GM19238 (cell line): ENCODE results near the gene CXCR4.

Source experiments
- DNase-seq: peaks from one replicate; pipeline ENCODE4 v3.0.0; 2011; ENCODE audit warnings: low spot score; ENCODE audit not compliant: insufficient read length

CXCR4 gene

DNA sequence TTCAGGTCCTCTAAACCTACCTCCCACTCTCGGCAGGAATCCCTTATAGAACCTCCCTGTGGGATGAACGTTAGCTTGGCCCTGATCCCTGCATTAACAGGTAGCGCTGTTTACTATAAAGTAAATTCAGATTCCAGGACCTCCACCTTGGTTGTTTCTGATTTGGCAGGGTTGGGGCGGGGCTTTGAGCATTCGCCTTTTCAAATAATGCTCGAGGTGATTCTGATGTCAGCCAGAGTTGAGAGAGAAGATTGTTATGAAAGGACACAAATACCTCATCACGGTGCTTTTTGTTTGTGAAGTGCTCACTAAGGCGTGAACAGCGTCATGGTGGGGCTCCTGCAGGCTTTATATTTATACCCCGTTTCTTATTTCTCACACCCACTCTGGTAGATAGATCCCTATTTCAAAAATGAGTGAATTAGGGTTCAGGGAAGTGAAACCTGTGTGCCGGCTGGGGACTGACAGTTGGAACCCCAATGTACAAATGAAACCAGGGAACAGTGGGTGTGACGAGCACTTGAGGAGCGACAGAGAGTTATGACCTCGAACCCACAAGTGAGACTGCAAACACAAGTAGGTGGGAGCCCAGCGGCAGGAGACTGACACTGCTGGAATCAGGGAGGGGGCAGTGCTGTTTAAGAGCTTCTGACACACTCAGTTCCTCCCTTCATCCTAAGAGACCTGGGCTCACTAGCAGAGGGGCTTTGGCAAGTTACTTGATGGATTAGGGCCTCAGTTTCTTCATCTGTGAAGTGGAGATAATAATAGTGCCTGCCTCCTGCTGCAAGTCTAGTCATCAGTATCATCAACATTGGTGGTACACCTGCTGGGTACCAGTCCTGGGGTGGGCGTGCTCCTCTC lies 14.2 kb upstream of the CXCR4 start:
- DNase-seq = peak; percentile 52

- no peak for DNase-seq
Measured at GRCh38 chr2:136131484-136131960, 13.6 kb upstream of the CXCR4 start.

GRCh38 chr2:136130511-136130910 lies 12.6 kb upstream of the CXCR4 start:
- DNase-seq = no peak

DNA sequence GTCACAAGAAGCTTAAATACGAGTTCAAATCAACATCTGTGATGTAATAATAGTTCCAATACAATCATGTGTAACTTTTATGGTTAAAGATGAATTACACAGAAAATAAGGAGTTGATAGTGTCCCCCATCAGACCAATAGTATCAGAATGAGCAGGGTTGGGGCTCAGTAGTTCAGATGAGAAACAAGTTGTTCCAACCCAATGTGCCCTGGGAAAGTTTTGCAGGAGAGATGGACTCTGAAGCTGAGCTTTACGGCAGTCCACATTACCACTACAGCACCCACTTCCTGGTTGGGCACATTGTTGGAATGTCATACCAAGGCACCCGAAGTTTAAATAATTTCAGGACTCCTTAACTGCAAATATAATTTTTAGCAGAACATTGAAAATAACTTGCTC lies 12.1 kb upstream of the CXCR4 start:
- DNase-seq = no peak

- no peak for DNase-seq
Measured at GRCh38 chr2:136129601-136130000, 11.7 kb upstream of the CXCR4 start.

DNA sequence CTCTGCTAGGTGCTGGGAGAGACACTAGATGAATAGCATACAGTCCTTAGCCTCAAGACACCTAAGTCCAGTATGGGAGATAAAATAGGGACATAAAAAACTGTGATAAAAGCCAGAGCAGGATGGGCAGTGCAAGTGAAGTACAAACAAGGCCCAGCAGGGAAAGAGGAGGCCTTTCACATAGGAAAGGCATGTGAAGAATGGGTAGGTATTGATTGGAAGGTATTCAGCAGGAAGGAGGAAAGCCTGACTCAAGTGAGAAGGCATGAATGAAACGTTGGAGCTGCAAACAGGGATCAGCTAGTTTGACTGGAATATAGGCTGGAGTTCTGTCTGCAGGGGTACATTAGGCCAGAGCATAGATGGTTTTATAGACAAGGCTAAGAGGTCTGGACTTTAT lies 11.0 kb upstream of the CXCR4 start:
- DNase-seq = no peak

GRCh38 chr2:136128366-136128765 lies 10.4 kb upstream of the CXCR4 start:
- no peak for DNase-seq

- DNase-seq = no peak
Measured at GRCh38 chr2:136127356-136127755, 9.4 kb upstream of the CXCR4 start.

- no peak for DNase-seq
Measured at GRCh38 chr2:136126421-136126926, 8.5 kb upstream of the CXCR4 start.

- DNase-seq = no peak
Measured at GRCh38 chr2:136126021-136126420, 8.1 kb upstream of the CXCR4 start.

DNA sequence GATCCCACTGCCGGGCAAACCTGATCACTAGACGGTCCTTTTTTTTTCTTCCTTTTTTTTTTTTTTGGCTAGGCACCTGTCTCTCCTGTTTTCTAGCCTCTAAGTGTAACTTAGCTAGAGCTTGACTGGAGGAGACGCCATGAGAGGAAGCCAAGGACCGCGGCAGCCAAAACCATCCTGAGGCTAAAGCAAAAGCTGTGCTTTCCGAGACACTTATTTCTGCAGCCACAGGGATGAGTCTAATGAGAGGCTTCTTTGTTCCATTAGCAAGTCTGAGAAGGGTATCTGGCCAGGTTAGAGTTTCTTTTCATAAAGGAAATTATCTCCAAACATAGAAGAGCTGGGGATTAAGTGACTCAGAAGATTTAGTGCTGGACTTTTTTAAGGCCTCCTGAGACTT lies 7.3 kb upstream of the CXCR4 start:
- no peak for DNase-seq

GRCh38 chr2:136124805-136125204 lies 6.9 kb upstream of the CXCR4 start:
- DNase-seq = no peak

- no peak for DNase-seq
Measured at GRCh38 chr2:136122661-136123060, 4.7 kb upstream of the CXCR4 start.

GRCh38 chr2:136121204-136121910 lies 3.4 kb upstream of the CXCR4 start:
- DNase-seq = no peak

GRCh38 chr2:136119717-136120675 lies 2.0 kb upstream of the CXCR4 start:
- no peak for DNase-seq

- peak; percentile 20 for DNase-seq
Measured at GRCh38 chr2:136118819-136119716, 1.1 kb upstream of the CXCR4 start.

GRCh38 chr2:136117391-136117841 lies 533 bp downstream of the CXCR4 start:
- DNase-seq = no peak

GRCh38 chr2:136116813-136117390 lies 1.0 kb downstream of the CXCR4 start:
- peak; percentile 60 for DNase-seq

DNA sequence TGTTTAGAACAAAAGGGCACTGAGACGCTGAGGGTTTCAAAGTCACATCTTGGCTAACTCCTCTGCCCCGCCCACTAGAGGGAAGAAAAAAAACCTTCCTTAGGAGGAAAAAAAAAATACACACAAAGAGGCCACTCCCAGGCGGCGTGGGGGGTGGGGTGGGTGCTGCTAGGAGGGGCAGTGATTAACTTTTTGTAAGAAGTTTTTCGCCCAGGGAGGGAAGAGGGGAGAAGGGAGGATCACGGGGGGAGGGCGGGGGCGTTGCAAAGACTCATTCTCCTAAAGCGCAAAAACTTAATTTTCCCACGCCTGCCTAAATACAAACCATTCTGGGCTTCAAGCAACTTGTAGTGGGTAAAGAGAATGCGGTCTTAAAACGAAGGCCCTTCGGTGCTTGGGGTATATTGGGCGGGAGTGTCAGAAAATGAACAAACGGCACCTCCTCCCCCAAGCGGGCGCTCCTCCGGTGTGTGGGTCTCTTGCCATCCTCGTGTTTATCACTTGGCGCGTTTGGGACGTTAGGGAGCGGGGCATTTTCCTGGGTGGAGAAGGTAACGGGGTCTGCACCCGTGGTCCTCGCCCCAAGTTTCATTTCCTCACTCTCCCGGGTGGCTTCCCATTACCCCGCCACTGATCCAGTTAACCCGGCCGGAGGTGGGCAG lies 1.7 kb downstream of the CXCR4 start:
- DNase-seq = no peak
